Neural progenitor cell (in vitro differentiated cells): Measurements from ENCODE around the gene KEL. TPM values are rescaled to one million over a fixed set of nuclear protein-coding genes. Genes with fewer than 3 reads are reported as not detected.
A peak's percentile ranks its signal among the peaks of the same experiment; 100 is the strongest.

Source experiments
- DNase-seq: peaks from one replicate; pipeline ENCODE4 v3.0.0-alpha.2; 2016; ENCODE audit warnings: low spot score
- H2AFZ ChIP-seq: fragments of 200-600 bp; sonication (generic); replicated peaks from 2 replicates; pipeline ENCODE4 v1.6.1; 2016; ENCODE audit warnings: antibody characterized with exemption
- H3F3A ChIP-seq: fragments of 200-600 bp; sonication (generic); 2 replicates; pipeline ENCODE4 v1.6.1; 2016; ENCODE audit warnings: antibody characterized with exemption, low read depth
- H3K27ac ChIP-seq: fragments of 200-600 bp; sonication (generic); 2 replicates; pipeline ENCODE4 v1.5.1; 2016; ENCODE audit warnings: mild to moderate bottlenecking
- H3K27me3 ChIP-seq: fragments of 200-600 bp; sonication (generic); 2 replicates; pipeline ENCODE4 v1.6.1; 2016; ENCODE audit warnings: mild to moderate bottlenecking, moderate library complexity
- H3K36me3 ChIP-seq: fragments of 200-600 bp; sonication (generic); 2 replicates; pipeline ENCODE4 v1.5.1; 2016
- H3K4me1 ChIP-seq: fragments of 200-600 bp; sonication (generic); 2 replicates; pipeline ENCODE4 v1.6.1; 2016; ENCODE audit warnings: mixed run types
- H3K4me2 ChIP-seq: fragments of 200-600 bp; sonication (generic); 2 replicates; pipeline ENCODE4 v1.6.1; 2016
- H3K4me3 ChIP-seq: fragments of 200-600 bp; sonication (generic); 2 replicates; pipeline ENCODE4 v1.5.1; 2016
- H3K79me2 ChIP-seq: fragments of 200-600 bp; sonication (generic); 2 replicates; pipeline ENCODE4 v1.6.1; 2016; ENCODE audit warnings: low read depth
- H3K9ac ChIP-seq: fragments of 200-600 bp; sonication (generic); 2 replicates; pipeline ENCODE4 v1.6.1; 2016
- H3K9me3 ChIP-seq: fragments of 200-600 bp; sonication (generic); 2 replicates; pipeline ENCODE4 v1.5.1; 2016; ENCODE audit warnings: low read depth
- H4K20me1 ChIP-seq: fragments of 200-600 bp; sonication (generic); 2 replicates; pipeline ENCODE4 v1.6.1; 2016; ENCODE audit warnings: low read depth
- H3K27ac Mint-ChIP-seq: 3 replicates; pipeline ENCODE4 v1.8.0; 2021; ENCODE audit warnings: mixed read lengths
- H3K27me3 Mint-ChIP-seq: 2 replicates; pipeline ENCODE4 v1.8.0; 2022; ENCODE audit warnings: low read depth, mild to moderate bottlenecking, inconsistent platforms, moderate library complexity, mixed read lengths; ENCODE audit not compliant: insufficient read depth
- H3K36me3 Mint-ChIP-seq: 3 replicates; pipeline ENCODE4 v1.8.0; 2021; ENCODE audit warnings: mixed read lengths
- H3K4me1 Mint-ChIP-seq: 3 replicates; pipeline ENCODE4 v1.8.0; 2021; ENCODE audit warnings: mixed read lengths
- H3K4me3 Mint-ChIP-seq: 3 replicates; pipeline ENCODE4 v1.8.0; 2021; ENCODE audit warnings: mild to moderate bottlenecking, moderate library complexity, mixed read lengths
- H3K9me3 Mint-ChIP-seq: 3 replicates; pipeline ENCODE4 v1.8.0; 2020; ENCODE audit warnings: mixed read lengths
- CTCF ChIP-seq: fragments of 200-600 bp; sonication (generic); IDR thresholded peaks from 2 replicates; pipeline ENCODE4 v1.5.1; 2017; ENCODE audit warnings: antibody characterized with exemption, mild to moderate bottlenecking
- EZH2 ChIP-seq: fragments of 200-600 bp; sonication (generic); IDR thresholded peaks from 2 replicates; pipeline ENCODE4 v1.6.1; 2017; ENCODE audit warnings: antibody characterized with exemption, mild to moderate bottlenecking, moderate library complexity
- EZH2phosphoT487 ChIP-seq: fragments of 200-600 bp; sonication (generic); IDR thresholded peaks from 2 replicates; pipeline ENCODE4 v1.6.1; 2017; ENCODE audit warnings: antibody characterized with exemption
- total RNA-seq: library from RNA; depleted of rRNA; stranded (reverse); fragments of >200 nt; gene quantifications from 2 replicates; pipeline ENCODE4 v1.2.3, GENCODE V29; 2015; ENCODE audit warnings: low replicate concordance

Gene KEL
- total RNA-seq, 1 donor from 2014 or later, result not detected

GRCh38 chr7:142925413-142925812 lies 36.8 kb downstream of the KEL start:
- Mint-ChIP-seq H3K9me3 (peaks cover 3% of the 10 kb centered on the region), H3K36me3 (no peaks in the 10 kb centered on the region), H3K27ac (no peak overlapping the region), H3K27me3 (peaks cover 5% of the 10 kb centered on the region), H3K4me1 (no peaks in the 10 kb centered on the region), H3K4me3 (no peak overlapping the region)
- peak; percentile 46 for TF ChIP-seq CTCF
- TF ChIP-seq EZH2, result no peak
- H3K4me1 ChIP-seq, result no peaks in the 10 kb centered on the region
- DNase-seq, result no peak
- H3K4me3 ChIP-seq, result no peak overlapping the region
- H3K9me3 ChIP-seq, result no peaks in the 10 kb centered on the region
- no peaks in the 10 kb centered on the region for H3K27me3 ChIP-seq
- no peak overlapping the region for H3K9ac ChIP-seq
- no peak overlapping the region for H2AFZ ChIP-seq
- no peak overlapping the region for H3K4me2 ChIP-seq
- no peaks in the 10 kb centered on the region for H4K20me1 ChIP-seq
- no peaks in the 10 kb centered on the region for H3F3A ChIP-seq
- no peak overlapping the region for H3K27ac ChIP-seq
- no peaks in the 10 kb centered on the region for H3K36me3 ChIP-seq
- no peaks in the 10 kb centered on the region for H3K79me2 ChIP-seq

GRCh38 chr7:142923391-142923790 lies 38.8 kb downstream of the KEL start:
- no peaks in the 10 kb centered on the region for H3K27me3 ChIP-seq
- H3K4me3 ChIP-seq, result no peak overlapping the region
- H3K79me2 ChIP-seq, result no peaks in the 10 kb centered on the region
- H3K4me1 ChIP-seq, result no peaks in the 10 kb centered on the region
- no peak overlapping the region for H2AFZ ChIP-seq
- TF ChIP-seq EZH2phosphoT487, result no peak
- no peak for TF ChIP-seq EZH2
- TF ChIP-seq CTCF, result no peak
- H3K4me2 ChIP-seq, result no peak overlapping the region
- Mint-ChIP-seq H3K9me3 (no peaks in the 10 kb centered on the region), H3K4me1 (no peaks in the 10 kb centered on the region), H3K36me3 (no peaks in the 10 kb centered on the region), H3K27ac (no peak overlapping the region), H3K4me3 (no peak overlapping the region), H3K27me3 (peaks cover 2% of the 10 kb centered on the region)
- no peaks in the 10 kb centered on the region for H3F3A ChIP-seq
- no peaks in the 10 kb centered on the region for H4K20me1 ChIP-seq
- H3K9me3 ChIP-seq, result no peaks in the 10 kb centered on the region
- DNase-seq, result no peak
- H3K9ac ChIP-seq, result no peak overlapping the region
- no peaks in the 10 kb centered on the region for H3K36me3 ChIP-seq
- H3K27ac ChIP-seq, result no peak overlapping the region

- H3K27me3 ChIP-seq, result no peaks in the 10 kb centered on the region
- TF ChIP-seq EZH2 (no peak), CTCF (no peak), EZH2phosphoT487 (no peak)
- no peaks in the 10 kb centered on the region for H3K4me1 ChIP-seq
- no peak overlapping the region for H3K9ac ChIP-seq
- H3K4me2 ChIP-seq, result no peak overlapping the region
- H3K36me3 Mint-ChIP-seq, result no peaks in the 10 kb centered on the region
- no peaks in the 10 kb centered on the region for H3K9me3 ChIP-seq
- H3K27me3 Mint-ChIP-seq, result no peaks in the 10 kb centered on the region
- no peak overlapping the region for H3K27ac ChIP-seq
- no peaks in the 10 kb centered on the region for H3K79me2 ChIP-seq
- no peak overlapping the region for H3K4me3 ChIP-seq
- H3K36me3 ChIP-seq, result no peaks in the 10 kb centered on the region
- H3K4me3 Mint-ChIP-seq, result no peak overlapping the region
- no peaks in the 10 kb centered on the region for H3F3A ChIP-seq
- H2AFZ ChIP-seq, result no peak overlapping the region
- H3K4me1 Mint-ChIP-seq, result no peaks in the 10 kb centered on the region
- no peaks in the 10 kb centered on the region for H3K9me3 Mint-ChIP-seq
- DNase-seq, result no peak
- no peaks in the 10 kb centered on the region for H4K20me1 ChIP-seq
- H3K27ac Mint-ChIP-seq, result no peak overlapping the region
These were observed 42.5 kb downstream of the KEL start for GRCh38 chr7:142919656-142920055.

GRCh38 chr7:142918901-142919300 lies 43.3 kb downstream of the KEL start:
- no peaks in the 10 kb centered on the region for H3K79me2 ChIP-seq
- H3K9ac ChIP-seq, result no peak overlapping the region
- no peaks in the 10 kb centered on the region for H3K4me1 ChIP-seq
- H2AFZ ChIP-seq, result no peak overlapping the region
- H3K4me1 Mint-ChIP-seq, result no peaks in the 10 kb centered on the region
- H3K27ac Mint-ChIP-seq, result no peak overlapping the region
- no peak for DNase-seq
- no peaks in the 10 kb centered on the region for H4K20me1 ChIP-seq
- TF ChIP-seq CTCF, result no peak
- TF ChIP-seq EZH2phosphoT487, result no peak
- TF ChIP-seq EZH2, result no peak
- H3K9me3 ChIP-seq, result no peaks in the 10 kb centered on the region
- no peak overlapping the region for H3K4me3 Mint-ChIP-seq
- no peak overlapping the region for H3K4me3 ChIP-seq
- no peak overlapping the region for H3K4me2 ChIP-seq
- H3K27ac ChIP-seq, result no peak overlapping the region
- H3F3A ChIP-seq, result no peaks in the 10 kb centered on the region
- H3K27me3 ChIP-seq, result no peaks in the 10 kb centered on the region
- no peaks in the 10 kb centered on the region for H3K36me3 ChIP-seq
- H3K9me3 Mint-ChIP-seq, result no peaks in the 10 kb centered on the region
- H3K27me3 Mint-ChIP-seq, result no peaks in the 10 kb centered on the region
- no peaks in the 10 kb centered on the region for H3K36me3 Mint-ChIP-seq
